GM19372 (cell line): Measurements from ENCODE around the gene CASP6.

Experiments
- ATAC-seq: cut with Tn5 transposase; IDR thresholded peaks from one replicate; pipeline ENCODE4 v1.9.1; 2021; ENCODE audit warnings: mild to moderate bottlenecking, low read depth, moderate library complexity; ENCODE audit not compliant: unreplicated experiment

The CASP6 gene

GRCh38 chr4:109673303-109673702 is 29.9 kb downstream of the CASP6 start:
- no peak for ATAC-seq

DNA sequence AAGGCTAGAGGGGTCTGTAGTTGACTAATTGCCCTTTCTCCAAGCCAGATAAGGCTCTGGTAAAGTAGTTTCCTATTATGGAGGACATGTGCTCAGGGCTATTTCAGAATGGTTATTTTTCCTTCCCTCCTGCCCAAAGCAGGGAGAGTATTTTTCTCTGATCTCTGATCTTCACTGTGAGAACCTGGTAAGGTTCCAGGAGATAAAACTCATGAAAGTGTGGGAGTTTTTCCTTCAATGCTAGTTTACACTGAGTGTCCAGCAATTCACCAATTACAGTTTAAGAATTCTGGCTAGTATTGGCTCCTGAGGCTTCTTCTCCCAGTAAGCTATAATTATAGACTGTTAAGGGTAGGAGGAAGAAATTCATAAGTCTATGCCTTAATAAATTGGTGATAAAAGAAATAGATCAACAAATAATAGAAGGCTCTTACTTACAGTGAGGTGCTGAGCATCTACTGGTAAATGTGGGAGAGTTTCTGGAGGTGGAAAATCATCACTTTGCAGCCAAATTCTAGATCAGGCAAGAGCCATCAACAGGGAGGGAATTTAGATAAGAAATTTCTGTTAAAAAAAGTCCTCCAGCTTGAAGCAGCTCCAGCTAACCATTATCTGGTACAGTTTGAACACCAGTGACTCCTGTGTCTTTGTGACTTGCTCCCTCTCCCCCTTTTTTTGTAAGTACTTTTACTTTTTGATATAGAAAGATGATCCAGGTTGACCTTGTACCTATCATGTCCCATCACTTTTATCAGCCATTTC is 30.9 kb downstream of the CASP6 start:
- ATAC-seq: no peak

DNA sequence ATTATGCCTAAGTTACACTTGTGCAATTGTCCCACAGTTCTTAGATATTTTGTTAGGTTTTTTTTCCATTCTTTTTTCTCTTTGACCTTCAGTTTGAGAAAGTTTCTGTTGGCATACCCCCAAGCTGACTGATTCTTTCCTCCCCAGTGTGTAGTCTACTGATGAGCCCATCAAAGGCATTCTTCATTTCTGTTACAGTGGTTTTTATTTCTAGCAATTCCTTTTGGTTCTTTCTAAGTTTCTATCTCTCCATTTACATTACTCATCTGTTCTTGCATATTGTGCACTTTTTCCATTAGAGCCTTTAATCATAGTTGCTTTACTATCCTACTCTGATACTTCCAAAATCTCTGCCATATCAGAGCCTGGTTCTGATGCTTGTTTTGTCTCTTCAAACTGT is 31.9 kb downstream of the CASP6 start:
- ATAC-seq: no peak

DNA sequence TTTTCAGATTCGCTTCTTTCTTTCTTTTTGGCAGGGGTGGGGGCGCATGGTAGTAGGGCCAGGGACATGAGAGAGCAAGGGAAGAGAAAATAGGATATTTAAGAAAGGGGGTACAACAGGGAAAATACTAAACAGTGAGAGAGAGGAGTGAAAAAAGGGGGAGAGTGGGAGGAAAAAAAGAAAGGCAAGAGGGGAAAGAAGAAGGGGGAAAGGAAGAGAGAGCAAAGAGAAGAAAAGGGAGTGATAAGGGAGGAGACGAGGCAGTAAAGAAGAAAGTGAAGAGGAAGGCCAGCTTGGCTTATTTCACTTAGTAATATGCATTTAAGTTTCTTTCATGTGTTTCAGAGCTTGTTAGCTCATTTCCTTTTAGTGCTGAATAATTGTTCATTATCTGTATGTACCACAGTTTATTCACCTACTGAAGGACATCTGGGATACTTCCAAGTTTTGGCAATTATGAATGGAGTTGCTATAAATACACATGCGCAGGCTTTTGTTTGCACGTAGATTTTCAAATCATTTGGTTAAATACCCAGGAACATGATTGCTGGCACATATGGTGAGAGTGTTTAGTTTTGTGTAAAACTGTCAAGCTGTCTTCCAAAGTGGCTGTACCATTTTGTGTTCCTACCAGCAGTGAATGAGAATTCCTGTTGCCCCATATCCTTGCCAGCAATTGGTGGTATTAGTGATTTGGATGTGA is 37.3 kb downstream of the CASP6 start:
- no peak for ATAC-seq

- ATAC-seq: no peak
Observed at GRCh38 chr4:109662771-109663170, 40.5 kb downstream of the CASP6 start.

DNA sequence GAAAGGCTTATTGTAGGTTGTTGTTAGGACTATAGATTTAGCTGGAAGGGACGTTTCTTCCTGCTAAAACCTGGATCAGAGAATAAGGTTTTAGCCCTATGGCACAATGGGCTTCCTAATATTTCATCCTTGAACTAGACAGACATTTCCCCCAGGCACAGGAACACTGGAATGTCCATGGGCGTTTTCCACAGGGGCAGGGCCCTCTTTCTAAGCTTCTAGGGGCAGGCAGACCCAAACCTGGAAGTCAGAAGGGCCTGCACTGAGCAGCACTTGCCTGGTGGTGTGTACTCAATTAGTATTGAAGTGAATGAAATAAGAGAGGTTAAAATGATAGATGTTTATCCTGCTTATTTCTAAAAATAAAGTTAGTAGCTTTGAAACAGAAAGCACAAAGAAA is 41.1 kb downstream of the CASP6 start:
- ATAC-seq: no peak

GRCh38 chr4:109658871-109659410 is 44.3 kb downstream of the CASP6 start:
- ATAC-seq: no peak

GRCh38 chr4:109657854-109658418 is 45.3 kb downstream of the CASP6 start:
- no peak for ATAC-seq

DNA sequence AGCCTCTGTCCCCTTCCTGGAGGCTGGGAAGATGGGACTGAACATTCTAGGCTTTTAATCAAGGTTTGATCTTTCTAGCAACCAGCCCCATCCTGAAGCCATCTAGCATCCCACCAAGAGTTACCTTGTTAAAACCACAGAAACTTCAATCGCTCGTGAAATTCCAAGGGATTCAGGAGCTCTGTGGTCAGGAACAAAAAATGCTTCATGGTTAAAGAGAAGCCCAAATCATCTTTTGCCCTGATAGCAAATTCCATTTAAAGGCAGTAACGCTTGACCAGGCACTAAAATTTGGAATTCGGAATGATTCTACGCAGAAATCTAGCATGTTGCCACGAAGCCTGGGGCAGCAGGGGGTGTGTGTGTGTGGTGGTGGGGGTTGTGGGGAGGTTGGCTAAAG is 47.8 kb downstream of the CASP6 start:
- ATAC-seq: no peak

DNA sequence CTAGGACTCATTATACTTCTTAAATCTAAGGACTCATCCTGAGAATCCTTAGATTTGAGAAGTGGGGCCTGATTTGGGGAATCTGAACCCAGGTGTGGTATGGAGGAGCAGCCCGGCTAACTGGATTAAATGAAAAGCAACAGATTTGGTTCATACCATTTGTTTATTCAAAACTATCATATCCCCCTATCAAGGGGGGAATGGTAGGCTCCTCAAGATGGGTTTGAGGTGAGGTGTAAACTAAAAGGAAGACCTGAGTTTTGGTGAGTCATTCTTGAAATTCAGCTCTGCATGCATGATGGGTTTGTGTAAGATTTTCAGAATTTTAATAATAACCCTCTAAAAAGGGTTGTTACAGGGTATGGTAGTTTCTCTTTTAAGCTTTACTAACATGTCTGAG is 53.4 kb downstream of the CASP6 start:
- no peak for ATAC-seq

DNA sequence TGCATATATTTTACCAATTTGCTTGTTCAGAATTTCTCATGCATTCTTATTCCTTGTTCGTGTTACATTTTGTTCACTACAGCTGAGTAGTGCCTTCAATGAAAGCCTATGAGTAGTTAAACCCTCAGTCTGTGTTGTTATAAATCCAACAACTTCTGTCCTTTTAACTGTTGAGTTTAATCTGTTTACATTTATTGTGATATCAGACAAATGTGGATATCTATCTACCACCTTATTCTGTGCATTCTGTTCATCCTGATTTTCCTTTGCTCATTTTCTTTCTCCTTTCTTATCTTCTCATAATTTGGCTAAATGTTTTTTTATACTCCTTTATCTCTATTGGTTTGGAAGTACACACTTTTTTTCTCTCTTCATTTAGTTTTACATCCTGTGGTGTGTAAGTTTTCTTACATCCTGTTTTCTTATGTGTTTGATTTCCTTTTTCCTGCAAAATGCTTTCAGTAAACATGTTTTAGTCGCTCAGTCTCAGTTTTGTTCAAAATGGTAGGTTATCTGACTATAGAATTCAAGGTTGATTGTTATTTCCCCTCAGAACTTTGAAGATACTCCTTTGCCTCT is 54.2 kb downstream of the CASP6 start:
- ATAC-seq: no peak

- peak; percentile 43 for ATAC-seq
Observed at GRCh38 chr4:109648266-109648996, 54.8 kb downstream of the CASP6 start.

- ATAC-seq: no peak
Observed at GRCh38 chr4:109645874-109646710, 57.2 kb downstream of the CASP6 start.

- no peak for ATAC-seq
Observed at GRCh38 chr4:109640644-109641043, 62.6 kb downstream of the CASP6 start.
